ENCODE measurements around the gene KLHL22.

GRCh38 chr22:20524004-20524481 lies 28.4 kb upstream of the KLHL22 start:
- TF ChIP-seq CTCF (IDR thresholded peaks at IDR 0.05) (no peak), POLR2A (IDR thresholded peaks at IDR 0.05) (no peak)
